ENCODE measurements around the gene CHMP2A.
"Not testable (repeated sequence)": the region's sequence is repeated elsewhere in the genome, so short reads cannot be mapped to it uniquely, and the experiment has no call there.

CHMP2A gene

DNA sequence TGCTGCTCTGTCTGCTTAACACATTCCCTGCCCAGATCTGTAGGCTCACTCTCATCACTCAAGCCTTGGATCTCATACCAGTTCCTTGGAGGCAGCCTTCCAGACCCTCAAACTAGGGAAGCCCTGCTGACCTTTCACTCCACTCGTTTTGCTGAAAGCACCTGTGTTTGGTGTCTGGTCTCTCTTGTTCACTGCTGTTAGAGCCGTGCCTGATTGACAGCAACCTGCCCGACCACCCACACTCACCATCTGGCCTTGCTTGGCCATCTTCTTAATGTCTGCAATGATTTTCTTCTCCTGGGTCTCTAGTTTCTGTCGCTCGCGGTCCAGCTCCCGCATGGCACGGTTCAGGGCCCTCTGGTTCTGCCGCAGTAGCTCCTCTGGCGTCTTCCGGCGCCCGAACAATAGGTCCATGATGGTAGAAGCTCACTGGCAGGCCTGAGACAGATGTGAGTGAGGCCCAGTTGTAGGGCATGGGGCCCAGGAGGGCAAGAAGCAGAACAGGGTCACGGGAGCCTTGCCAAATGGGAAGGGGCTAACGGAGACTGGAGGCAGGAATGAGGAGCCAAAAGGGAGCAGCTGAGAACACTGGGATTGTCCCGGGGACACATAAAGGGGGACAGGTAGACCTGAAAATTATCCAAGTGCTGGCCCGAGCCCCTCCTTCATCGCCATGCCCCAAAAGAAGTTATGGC is 959 bp downstream of the CHMP2A start:
- no peak for DNase-seq

- no peak for DNase-seq
These were observed 2.2 kb downstream of the CHMP2A start for GRCh38 chr19:58552655-58553054.

- no peak for DNase-seq
These were observed 3.1 kb downstream of the CHMP2A start for GRCh38 chr19:58551577-58552471.

DNA sequence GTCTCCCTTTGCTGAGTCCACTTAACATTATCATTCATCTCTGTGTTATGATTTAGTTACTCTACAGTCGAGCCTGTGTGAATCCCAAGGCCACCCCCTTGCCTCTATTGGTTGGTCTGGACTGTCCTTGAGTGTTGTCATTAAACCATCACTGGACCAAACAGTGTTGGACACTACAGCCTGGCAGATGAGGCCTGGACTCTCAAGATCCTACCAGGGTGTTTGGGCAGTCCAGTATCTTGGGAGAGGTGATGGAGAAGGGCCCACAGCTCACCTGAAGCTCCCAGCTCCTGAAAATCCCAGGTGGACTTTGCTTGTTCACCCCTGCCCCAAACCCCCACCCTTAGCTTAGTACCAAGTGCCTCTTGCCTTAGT is 3.8 kb downstream of the CHMP2A start:
- no peak for DNase-seq

DNA sequence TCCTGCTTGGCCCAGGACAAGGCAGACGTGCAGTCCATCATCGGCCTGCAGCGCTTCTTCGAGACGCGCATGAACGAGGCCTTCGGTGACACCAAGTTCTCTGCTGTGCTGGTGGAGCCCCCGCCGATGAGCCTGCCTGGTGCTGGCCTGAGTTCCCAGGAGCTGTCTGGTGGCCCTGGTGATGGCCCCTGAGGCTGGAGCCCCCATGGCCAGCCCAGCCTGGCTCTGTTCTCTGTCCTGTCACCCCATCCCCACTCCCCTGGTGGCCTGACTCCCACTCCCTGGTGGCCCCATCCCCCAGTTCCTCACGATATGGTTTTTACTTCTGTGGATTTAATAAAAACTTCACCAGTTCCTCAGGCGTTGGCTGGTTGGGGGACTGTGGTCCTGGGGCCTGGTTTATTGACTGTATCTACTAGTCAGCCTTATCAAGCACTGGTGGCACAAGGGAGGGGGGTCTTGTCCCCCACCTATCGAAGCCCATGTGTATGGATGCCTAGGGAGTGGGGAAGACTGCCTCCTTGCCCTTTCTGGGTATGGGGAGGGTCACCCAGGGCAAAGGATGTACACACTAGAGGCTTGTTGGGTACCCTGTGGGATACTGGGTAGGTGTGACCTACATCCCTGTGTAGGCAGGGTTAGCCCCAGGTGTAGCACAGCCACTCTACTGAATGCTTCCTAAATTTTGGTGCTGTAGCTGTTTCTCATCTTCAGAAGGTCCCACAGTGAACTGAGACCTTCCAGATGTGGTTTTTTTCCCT is 4.4 kb downstream of the CHMP2A start:
- DNase-seq, result no peak

- DNase-seq, result no peak
These were observed 5.1 kb downstream of the CHMP2A start for GRCh38 chr19:58549664-58550361.

- DNase-seq, result no peak
These were observed 5.8 kb downstream of the CHMP2A start for GRCh38 chr19:58548859-58549663.

DNA sequence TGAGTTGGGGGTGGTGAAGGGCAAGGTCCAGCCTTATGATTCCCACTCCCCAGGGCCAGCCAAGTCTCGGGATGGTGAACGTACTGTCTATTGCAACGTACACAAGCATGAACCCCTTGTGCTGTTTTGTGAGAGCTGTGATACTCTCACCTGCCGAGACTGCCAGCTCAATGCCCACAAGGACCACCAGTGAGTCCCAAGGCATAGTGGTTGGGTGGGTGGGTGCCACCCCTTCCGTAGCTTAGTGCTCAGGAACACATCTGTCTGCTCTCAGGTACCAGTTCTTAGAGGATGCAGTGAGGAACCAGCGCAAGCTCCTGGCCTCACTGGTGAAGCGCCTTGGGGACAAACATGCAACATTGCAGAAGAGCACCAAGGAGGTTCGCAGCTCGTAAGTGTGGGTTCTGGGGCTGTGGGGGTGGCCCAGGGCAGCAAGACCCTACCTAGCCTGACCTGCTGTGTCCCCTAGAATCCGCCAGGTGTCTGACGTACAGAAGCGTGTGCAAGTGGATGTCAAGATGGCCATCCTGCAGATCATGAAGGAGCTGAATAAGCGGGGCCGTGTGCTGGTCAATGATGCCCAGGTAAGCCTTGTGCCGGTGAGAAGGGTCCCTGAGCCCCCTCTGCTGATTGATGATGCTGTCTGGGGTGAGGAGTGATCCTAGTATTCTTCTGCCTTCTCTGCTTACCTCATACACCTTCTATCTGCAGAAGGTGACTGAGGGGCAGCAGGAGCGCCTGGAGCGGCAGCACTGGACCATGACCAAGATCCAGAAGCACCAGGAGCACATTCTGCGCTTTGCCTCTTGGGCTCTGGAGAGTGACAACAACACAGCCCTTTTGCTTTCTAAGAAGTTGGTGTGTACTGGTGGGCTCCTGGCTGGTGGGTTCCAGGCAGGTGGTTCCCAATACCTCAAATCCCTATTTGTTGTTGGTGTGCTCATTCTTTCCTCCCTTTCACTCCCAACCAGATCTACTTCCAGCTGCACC is 7.3 kb downstream of the CHMP2A start:
- no peak for DNase-seq

DNA sequence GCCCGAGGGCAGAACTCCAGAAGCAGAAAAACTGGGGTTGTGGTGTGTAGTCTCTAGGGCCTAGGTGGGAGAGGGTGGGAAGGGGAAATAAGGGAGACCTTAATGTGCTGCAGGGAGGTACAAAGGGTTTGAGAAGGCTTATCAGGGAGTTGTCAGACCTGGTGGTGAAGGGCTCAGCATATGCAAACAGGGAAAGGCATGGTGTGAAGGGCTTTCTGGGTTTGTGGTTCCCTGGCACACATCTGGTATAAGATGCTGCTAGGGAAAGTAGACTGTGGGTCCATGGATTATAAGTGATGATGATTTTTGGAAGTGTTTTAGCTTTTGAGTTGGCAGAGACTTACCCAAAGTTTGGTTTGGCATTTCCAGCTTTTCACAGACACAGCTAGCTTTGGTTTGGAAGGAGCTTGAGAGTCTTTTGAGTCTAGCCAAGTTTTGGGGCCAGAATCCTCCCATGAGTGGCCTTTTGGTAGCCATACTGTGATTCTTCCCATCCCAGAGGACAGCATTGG is 8.8 kb downstream of the CHMP2A start:
- no peak for DNase-seq

- DNase-seq, result no peak
These were observed 9.5 kb downstream of the CHMP2A start for GRCh38 chr19:58545286-58546018.

DNA sequence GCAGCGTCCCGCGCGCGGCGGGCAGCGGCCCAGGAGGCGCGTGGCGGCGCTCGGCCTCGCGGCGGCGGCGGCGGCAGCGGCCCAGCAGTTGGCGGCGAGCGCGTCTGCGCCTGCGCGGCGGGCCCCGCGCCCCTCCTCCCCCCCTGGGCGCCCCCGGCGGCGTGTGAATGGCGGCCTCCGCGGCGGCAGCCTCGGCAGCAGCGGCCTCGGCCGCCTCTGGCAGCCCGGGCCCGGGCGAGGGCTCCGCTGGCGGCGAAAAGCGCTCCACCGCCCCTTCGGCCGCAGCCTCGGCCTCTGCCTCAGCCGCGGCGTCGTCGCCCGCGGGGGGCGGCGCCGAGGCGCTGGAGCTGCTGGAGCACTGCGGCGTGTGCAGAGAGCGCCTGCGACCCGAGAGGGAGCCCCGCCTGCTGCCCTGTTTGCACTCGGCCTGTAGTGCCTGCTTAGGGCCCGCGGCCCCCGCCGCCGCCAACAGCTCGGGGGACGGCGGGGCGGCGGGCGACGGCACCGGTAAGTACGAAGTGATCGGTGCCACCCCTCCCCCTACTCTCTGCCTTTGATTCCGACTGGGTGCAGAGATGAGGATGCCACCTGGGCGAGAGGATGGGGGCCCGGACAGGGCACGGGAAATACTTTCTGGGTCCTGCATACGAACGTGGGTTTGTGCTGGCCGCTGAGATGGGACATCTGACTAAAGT is 10.2 kb downstream of the CHMP2A start:
- no peak for DNase-seq

GRCh38 chr19:58543826-58544590 is 10.9 kb downstream of the CHMP2A start, which contains the start of gene TRIM28:
TRIM28 (plus strand) TSS chr19:58544064; CDS start chr19:58544758, 694 bp downstream.
- no peak for DNase-seq

DNA sequence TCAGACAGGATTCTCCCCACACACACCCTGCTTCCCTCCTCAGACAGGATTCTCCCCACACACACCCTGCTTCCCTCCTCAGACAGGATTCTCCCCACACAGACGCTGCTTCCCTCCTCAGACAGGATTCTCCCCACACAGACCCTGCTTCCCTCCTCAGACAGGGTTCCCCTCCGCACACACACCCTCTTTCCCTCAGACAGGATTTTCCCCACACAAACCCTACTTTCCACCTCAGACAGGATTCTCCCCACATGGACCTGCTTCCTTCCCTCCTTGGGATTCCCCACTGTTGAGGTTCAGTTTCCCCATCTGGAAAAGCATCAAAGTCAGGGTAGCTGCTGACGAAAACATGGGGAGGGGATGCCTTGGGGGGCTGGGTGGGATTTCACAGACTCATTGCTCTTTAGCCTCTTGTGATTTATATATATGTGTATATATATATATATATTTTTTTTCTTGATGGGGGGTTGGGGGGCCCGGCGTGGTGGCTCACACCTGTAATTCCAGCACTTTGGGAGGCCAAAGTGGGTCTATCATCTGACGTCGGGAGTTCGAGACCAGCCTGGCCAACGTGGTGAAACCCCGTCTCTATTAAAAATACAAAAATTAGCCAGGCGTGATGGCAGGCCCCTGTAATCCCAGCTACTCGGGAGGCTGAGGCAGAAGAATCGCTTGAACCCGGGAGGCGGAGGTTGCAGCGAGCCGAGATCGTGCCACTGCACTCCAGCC is 12.1 kb downstream of the CHMP2A start:
- not testable (repeated sequence) for DNase-seq

DNA sequence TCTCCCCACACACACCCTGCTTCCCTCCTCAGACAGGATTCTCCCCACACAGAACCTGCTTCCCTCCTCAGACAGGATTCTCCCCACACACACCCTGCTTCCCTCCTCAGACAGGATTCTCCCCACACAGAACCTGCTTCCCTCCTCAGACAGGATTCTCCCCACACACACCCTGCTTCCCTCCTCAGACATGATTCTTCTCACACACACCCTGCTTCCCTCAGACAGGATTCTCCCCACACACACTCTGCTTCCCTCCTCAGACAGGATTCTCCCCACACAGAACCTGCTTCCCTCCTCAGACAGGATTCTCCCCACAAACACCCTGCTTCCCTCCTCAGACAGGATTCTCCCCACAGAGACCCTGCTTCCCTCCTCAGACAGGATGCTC is 15.7 kb downstream of the CHMP2A start:
- DNase-seq, result not testable (repeated sequence)

DNA sequence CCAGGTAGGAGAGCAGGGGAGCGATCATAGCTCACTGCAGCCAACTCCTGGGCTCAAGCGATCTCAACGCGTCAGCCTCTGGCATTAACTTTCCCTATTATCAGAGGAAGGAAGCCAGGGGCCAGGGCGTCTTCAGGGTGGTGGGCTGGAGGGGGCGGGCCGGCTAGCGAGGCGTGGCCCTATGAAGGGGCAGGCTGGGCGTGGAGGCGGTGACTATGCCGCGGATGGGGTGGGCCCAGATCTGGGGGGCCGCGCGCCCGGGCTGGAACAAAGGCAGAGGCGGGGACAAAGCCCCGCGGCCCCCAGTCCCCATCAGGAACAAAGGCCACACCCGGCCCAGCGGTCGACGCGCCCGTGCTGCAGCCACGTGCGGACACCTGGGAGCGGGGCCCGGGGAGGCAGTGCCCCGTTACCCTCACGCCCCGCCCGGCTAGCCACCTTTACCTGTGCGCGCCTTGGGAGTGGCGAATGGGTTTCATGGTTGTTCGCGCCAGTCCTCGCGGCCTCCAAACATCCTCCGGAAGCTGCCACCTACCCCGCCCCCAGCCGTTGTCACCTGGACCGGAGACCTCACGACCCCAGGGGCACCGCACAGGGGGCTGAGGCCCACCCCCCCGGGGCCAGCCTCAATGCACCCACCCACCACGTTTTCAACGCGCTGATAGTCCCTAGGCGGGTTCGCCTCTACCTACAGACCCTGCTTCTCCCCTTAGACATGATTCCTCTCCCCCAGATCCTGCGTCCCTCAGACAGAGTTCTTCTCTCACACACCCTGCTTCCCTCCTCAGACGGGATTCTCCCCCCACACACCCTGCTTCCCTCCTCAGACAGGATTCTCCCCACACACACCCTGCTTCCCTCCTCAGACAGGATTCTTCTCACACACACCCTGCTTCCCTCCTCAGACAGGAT is 16.4 kb downstream of the CHMP2A start:
- no peak for DNase-seq
